ENCODE results near the gene CRTC3.
A peak's percentile ranks its signal among the peaks of the same experiment; 100 is the strongest.
"Not testable (repeated sequence)": the region's sequence is repeated elsewhere in the genome, so short reads cannot be mapped to it uniquely, and the experiment has no call there.

The CRTC3 gene

DNA sequence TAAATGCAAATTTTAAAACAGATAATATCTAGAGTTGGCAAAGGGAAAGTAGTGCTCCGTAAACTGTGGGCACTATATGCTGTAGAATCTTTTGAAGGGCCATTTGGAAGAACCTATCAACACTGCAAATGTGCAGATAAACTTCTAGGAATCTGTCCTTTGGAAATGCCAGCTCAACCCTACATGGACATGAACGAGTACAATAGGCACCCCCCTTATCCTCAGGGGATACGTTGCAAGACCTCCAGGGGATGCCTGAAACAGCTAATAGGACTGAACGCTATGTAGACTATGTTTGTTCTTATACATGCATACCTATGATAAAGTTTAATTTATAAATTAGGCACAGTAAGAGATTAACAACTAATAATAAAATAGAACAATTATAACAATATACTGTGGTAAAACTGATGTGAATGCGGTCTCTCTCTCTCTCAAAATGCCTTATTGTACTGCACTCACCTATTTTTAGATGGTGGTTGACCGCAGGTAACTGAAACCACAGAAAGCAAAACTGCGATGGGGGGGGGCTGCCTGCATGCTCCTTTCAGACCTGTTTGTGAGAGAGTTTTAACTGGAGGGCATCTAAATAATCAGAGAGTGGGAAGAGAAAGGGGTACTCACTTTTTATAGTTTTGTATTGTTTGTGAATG, 127.9 kb downstream of the CRTC3 start:
- not testable (repeated sequence) for DNase-seq

DNA sequence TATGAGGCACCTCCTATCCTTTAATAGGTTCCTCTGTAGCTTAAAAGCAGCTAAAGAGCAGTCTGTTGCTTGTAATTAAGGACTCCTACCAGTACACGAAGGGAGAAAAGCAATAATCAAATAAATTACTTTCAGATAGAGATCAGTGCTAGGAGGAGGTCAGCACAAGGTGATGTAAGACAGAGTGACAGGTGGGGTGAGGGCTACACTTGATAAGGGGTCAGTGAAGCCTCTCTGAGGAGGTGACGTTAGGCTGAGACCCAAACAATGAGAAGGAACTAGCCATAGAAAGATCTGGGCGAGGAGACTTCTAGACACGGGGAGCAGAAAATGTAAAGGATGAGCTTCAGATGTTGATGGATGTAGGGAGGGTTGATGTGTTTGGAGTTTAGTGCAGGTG, 129.8 kb downstream of the CRTC3 start:
- no peak for DNase-seq

DNA sequence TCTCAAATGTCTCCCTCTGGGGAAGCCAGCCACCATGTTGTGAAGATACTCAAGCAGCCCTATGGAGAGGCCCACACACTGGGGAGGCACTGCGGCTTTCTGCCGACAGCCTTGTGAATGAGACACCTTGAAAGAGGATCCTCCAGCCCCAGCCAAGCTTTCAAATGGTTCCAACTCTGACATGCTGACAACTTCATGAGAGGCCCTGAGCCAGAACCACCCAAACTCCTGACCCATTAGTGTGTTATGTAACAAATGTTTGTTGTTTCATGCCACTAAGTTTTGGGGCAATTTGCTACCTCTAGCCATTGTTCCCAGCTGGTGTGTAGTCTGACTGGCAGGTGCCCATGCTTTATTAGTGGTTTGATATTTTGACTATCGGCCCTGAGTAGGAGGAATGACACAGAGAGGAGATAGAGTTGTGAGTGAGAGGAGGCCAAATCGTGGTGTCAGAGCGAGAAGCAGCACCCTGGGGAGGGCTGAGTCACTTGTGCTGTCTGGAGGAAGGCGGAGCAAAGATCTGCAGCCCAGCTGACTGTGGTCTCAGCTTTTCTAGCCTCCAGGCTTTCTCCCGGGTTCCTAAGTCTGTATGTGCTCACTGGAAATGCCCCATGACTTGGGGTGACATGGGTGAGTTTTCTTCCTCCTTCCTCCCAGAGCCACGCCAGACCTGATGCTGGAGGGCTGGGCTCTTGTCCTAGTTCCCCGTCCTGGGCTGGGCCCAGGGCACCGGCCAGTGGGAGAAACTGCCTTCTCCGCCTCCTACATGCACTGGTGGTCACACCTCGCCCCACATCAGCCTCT, 130.7 kb downstream of the CRTC3 start:
- DNase-seq: no peak

DNA sequence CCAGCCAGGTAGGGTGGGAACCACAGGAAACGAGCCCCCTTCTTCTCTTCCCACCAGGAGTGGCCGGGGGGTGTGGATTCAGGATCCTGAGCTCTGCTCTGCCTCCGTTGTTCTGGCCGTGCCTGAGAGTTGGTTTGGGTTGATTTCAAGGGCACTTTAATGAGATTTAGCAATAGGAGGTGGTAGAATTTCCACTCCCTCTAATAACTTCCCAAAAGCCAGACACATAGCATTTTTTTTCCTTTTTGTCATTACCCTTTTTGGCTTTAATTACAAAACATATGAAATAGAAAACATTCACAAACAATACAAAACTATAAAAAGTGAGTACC, 131.2 kb downstream of the CRTC3 start:
- DNase-seq: not testable (repeated sequence)

DNA sequence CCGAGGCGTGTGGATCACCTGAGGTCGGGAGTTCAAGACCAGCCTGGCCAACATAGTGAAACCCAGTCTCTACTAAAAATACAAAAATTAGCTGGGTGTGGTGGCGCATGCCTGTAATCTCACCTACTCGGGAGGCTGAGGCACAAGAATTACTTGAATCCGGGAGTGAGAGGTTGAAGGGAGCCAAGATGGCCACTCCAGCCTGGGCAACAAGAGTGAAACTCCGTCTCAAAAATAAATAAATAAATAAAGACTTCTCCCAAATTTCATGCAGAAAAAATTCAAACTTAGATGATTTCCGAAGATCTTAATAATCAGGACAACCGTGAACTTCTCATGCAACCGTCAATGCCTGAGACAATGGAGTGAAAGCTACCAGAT, 134.3 kb downstream of the CRTC3 start:
- not testable (repeated sequence) for DNase-seq

DNA sequence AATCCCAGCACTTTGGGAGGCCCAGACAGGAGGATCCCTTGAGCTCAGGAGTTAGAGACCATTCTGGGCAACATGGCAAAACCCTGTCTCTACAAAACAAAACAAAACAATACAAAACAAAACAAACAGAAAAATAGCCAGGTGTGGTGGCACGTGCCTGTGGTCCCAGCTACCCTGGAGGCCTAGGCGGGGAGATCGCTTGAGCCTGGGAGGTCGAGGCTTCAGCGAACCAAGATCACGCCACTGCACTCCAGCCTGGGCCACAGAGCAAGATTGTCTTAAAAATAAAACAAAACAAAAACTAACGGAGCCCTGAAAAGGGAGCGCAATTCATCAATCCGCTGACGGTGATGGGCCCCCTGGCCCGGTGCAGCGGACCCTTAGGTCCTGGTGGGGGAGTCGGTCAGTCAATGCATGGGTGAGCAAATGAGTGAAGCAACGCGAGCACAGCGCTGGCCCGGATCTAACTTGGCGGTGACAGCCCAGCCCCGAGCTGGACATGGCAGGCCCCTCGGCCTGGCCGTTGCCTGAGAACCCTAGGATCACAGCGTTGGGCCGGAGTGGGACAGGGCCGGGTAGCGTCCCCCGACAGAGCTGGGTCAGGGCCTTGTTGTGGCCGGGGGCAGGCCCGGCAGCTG, 135.0 kb downstream of the CRTC3 start:
- DNase-seq: no peak

DNA sequence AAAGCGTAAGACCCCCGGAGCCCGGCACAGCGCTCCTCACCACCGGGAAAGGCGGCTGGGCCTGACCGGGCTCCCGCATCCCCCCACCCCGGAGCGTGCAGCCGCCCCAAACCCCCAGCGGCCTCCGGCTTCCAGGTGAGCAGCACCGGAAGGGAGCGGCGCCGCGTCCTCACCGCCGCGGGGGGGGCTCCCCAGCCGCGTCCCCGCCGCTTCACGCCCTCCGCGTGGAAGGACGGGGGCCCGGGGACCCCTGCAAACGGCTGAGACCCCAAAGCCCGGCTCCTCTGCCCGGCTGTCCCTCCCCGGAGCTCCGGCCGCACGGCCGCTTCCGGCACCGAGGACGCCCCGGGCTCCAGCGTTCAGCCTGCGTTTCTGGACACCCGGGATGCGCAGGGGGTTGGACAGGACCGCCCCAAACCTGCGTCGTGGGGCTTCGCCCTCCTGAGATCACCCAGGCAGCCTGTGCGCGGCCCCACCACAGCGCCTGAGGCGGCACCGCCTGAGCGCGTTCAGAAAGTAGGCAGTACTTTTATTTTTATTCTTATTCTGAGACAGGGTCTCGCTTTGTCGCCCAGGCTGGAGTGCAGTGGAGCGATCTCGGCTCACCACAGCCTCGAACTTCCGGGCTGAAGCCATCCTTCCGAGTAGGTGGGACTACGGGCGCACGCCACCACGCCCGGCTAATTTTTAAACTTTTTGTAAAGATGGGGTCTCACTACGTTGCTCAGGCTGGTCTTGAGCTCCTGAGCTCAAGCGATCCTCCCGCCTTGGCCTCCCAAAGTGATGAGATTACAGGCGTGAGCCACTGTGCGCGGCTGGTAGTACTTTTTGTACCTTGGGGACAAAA, 135.8 kb downstream of the CRTC3 start:
- peak; percentile 40 for DNase-seq

DNA sequence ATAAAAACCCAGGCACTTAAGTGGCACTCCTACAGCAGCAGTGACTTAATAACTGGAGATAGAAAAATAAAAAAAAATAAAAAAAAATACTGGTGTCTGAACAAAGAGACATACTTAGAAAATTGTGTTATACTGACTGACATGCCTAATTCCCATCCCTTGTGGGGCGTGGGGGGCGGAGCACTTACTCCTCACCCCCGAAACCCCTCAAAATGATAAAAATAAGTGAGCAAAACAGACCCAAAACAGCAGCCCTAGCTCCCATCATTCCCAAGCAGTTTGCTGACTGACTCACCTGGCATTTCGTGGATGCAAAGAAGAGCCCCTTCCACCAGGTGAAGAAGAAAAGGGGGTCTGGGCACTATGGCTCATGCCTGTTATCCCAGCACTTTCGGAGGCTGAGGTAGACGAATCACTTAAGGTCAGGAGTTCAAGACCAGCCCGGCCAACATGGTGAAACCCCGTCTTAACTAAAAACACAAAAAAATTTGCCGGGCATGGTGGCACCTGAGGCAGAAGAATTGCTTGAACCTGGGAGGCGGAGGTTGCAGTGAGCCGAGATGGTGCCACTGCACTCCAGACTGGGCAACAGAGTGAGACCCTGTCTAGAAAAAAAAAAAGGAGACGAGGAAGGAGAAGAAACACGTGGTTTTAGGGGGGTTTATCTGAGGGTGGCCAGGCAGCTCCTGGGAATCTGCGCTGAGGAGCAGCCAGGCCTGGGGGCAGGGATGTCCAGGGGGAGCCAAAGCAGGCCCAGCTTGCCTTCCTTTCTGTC, 136.6 kb downstream of the CRTC3 start:
- no peak for DNase-seq

DNA sequence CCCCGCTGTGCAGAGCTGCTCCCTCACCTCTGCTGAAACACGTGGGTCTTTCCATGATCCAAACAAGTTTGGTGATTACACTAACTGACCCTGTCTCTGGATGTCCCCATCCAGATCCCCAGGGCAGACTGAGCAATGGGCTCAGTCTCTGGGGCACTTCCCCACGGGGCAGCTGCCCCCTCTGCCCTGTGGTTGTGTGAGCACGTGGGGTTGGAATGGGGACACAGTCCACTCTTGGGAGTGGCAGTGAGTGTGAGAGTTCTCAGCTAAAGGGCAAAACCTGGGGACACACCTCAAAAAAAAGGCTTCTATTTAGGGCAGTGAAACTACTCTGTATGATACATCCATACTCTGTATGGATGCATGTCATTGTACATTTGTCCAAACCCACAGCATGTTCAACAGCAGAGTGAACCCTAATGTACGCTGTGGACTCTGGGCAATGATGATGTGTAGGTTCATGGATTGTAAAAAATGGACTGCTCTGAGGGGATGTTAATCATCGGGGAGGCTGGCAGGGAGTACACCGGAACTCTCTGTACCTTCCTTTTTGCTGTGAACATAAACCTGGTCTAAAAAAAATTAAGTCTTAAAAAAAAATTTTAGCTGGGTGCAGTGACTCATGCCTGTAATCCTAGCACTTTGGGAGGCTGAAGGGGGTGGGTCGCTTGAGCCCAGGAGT, 137.5 kb downstream of the CRTC3 start:
- DNase-seq: no peak

DNA sequence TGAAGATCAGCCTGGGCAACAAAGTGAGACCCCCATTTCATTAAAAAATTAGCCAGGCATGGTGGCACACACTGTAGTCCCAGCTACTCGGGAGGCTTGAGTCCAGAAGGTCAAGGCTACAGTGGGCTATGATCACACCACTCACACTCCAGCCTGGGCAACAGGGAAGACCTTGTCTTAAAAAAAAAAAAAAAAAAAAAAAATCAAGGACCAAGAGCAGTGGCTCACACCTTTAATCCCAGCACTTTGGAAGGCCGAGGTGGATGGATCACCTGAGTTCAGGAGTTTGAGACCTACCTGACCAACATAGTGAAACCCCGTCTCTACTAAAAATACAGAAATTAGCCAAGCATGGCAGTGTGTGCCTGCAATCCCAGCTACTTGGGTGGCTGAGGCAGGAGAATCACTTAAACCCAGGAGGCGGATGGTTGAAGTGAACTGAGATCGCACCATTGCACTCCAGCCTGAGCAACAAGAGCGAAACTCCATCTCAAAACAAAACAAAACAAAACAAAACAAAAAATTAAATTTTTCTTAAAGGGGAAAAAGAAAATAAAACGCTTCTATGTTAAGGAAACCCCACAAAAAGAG, 138.1 kb downstream of the CRTC3 start:
- not testable (repeated sequence) for DNase-seq

DNA sequence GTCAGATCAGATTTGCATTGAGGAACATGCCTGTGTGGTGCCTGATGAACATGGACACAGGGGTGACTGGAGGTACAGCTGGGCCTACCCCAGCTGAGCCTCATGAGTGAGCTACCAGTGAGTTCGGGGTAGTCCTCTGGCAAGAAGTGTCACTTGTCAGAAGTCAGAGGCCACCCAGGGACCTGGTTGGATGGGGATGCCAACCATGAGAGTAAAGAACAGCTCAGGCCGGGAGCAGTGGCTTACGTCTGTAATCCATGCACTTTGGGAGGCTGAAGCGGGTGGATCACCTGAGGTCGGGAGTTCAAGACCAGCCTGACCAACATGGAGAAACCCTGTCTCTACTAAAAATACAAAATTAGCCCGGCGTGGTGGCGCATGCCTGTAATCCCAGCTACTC, 140.9 kb downstream of the CRTC3 start:
- not testable (repeated sequence) for DNase-seq

DNA sequence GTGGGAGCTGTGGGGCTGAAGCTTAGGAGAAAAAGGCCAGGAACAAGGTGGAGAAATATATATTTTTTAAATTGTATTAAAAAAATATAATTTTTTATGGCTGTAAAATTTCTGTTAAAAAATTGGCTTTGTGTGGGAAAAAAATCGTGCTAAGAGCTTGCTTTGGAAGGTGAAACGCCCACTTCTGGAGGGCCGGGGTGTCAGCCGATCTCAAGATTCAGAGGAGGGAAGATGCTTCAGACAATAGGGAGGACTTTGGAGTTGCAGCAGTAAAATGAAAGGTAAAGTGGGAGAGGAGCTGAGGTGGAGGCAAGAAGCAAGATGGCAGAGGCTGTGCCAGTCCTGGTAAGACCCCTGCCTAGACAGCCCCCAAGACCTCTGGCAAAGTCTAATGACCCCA, 141.5 kb downstream of the CRTC3 start:
- no peak for DNase-seq

DNA sequence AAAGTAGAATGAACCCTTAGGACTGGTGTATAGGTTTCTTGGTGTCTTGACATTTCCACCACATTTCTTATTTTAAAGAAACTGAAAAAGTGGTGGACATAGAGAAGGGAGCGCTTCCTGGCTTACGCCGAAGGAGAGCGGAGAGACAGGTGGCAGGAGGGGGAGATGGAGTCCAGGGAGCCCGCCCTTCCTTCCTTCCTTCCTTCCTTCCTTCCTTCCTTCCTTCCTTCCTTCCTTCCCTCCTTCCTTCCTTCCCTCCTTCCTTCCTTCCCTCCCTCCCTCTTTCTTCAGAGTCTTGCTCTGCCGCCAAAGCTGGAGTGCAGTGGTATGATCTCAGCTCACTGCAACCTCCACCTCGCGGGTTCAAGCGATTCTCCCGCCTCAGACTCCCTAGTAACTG, 143.6 kb downstream of the CRTC3 start:
- not testable (repeated sequence) for DNase-seq

DNA sequence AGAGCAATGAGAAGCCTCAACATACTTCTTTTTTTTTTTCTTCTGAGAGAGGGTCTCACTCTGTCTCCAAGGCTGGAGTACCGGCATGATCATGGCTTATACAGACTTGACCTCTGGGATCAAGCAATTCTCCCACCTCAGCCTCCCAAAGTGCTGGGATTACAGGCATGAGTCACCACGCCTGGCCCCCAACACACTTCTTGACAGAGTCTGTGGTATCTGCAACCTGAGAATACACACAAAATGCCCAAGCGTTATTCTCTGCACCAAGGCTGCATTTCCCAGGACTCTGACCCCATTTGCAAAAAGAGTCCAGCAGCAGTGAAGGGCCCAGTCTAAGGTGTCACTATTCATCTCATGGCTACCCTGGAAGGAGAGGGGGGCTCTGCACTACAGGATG, 144.8 kb downstream of the CRTC3 start:
- no peak for DNase-seq

DNA sequence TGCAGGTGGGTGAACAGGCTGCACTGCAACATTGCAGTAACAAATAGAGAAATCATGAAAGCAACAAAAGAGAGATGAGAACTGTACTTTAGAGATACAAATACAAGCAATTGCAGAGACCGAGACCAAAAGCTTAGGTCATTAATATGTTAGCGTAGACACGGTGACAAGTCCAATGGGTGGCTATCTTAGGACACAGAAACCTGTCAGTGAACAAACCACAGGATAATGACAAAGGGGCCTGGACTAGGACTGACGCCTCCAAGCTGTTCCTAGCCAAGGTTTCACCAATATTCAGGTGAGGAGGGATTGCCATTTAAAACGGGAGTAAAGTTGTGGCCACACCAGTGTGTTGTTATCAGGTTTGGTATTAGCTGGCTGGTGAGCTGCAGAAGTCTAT, 145.7 kb downstream of the CRTC3 start:
- no peak for DNase-seq

DNA sequence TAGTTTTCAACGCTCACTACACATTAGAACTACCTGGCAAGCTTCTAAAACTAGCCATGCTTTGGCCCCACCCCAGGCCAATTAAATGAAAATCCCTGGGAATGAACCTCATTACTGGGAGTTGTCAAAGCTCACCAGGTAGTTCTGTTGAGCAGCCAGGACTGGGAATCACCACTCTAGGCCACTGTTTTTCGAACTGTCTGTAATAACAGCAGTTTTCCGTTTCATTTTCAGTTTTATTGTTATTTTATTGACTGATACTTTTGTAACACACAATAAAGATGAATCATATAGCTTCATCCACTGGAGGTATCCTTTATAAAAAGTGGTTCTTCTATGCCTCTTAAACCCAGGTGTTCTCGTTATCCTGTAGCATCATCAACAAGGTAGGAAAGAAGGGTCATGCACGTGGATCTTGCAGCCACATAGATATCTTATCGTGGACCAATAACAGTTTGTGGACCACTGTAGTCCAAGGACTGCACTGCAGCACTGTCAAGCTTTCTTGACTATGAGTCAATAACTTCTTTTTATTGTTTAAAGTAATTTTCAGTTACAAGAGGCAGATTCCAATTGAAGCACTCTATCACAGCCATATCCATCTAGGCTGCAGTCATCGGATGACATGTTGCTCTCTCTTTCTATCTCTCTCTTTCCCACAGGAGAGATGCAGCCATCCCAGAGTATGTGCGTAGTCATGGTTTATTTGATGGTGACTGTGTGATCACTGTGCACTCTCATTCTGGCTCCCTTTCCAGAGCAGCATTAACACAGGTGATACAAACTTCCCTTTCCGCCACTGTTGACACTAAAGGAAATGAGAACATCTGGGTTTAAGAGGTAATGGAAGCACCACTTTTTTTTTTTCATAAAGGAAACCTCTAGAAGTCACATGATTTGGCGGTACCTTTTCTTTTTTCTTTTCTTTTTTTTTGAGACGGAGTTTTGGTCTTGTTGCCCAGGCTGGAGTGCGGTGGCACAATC, 148.4 kb downstream of the CRTC3 start:
- DNase-seq: no peak

DNA sequence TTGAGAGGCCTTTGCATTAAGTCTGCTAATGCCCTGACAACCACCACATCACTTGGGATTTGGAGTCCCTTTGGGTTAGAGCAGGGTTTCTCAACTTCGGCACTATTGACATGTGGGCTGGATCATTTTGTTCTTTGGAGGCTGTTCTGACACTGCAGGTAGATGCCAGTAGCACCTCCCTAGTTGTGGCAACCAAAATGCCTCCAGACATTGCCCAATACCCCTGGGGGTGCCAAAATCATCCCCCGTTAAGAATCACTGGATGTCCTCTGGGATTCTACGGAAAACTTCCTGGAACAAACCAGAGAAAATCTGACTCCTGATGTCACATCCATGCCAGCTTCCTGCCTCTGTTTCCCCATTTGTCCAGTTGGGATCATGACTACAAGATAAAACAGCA, 150.2 kb downstream of the CRTC3 start:
- DNase-seq: no peak

DNA sequence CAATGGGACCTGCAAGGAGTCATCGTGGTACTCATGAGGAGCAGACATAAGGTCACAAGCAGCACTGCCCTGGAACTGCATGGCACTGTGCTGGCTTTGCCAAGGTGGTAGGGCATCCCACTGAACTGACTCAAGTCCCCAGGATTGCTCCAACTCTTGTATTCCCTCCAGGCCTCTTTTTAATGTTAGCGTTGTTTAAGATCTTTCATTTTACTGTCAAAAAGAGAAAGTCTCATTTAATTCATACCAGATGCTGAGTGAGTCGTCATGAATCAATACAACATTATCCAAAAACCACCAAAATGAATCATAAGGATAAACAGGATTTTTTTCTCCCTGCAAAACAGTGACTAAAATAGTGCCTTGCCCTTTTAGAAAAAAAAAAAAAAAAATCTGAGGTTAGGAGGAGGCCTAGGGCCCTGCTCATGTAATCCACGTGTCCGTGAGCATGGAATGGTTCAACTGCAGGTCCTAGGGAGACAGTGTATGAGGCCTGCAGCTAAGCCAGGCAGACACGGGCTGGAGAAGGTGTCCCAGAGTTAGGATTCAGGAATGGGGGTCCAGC, 150.7 kb downstream of the CRTC3 start:
- DNase-seq: no peak

DNA sequence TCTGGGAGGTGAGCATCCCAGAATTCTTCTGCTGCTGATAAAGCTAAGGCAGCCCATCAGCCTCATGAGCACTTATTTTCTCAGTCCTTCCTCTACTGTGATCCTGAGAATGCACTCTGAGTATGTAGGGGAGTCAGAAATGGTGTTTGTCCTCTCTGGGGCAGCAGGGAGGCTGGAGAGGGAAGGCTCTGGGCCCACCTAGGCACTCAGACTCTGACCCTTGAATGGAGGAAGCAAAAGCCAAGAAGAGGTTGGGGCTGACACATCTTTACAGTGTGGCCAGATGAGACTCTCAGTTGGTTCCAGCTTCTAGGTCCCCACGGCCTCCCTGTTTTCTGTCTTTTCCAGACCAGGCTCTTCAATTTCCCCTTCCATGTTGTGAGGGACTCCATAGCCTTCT, 151.3 kb downstream of the CRTC3 start:
- DNase-seq: no peak

DNA sequence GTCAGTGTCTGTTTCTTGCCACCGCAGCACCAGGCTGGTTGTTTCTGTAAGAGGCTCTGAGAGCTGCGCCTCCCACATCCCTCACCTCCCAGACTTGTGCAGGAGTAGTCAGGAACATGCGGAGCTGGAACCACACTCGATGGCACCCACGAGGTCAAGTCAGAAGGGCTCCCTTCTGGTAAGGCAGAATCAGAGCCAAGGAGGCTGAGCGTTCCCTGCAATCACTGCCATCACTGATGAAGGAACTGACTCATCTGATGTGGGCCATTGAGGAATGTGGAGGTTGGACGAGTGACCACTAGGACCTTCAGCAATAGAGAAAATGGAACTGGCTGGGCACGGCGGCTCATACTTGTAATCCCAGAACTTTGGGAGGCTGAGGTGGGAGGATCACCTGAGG, 151.8 kb downstream of the CRTC3 start:
- no peak for DNase-seq

Data from NCI-H510A (cell line).